Activated gamma-delta T cell treated with Interleukin-2 at 50 U/mL for 16 hours (primary cell): ENCODE data around the gene ZNF136.

Experiments used
- DNase-seq: peaks from one replicate; pipeline ENCODE4 v3.0.0-alpha.2; 2020

The ZNF136 gene

GRCh38 chr19:12162882-12163806 lies at the start of gene ZNF136:
TSS of gene ZNF136 (plus strand) at chr19:12163096. CDS start at chr19:12163204, 108 bp downstream.
- DNase-seq = peak; percentile 90

- no peak for DNase-seq
Observed at GRCh38 chr19:12113121-12113520, 49.8 kb upstream of the ZNF136 start.

- DNase-seq = no peak
Observed at GRCh38 chr19:12117201-12117970, 45.5 kb upstream of the ZNF136 start.

GRCh38 chr19:12126707-12127106 lies 36.2 kb upstream of the ZNF136 start:
- DNase-seq = no peak

GRCh38 chr19:12133069-12133468 lies 29.8 kb upstream of the ZNF136 start:
- no peak for DNase-seq

GRCh38 chr19:12137221-12137940 lies 25.5 kb upstream of the ZNF136 start:
- DNase-seq = peak; percentile 5

- no peak for DNase-seq
Observed at GRCh38 chr19:12139269-12139668, 23.6 kb upstream of the ZNF136 start.

- DNase-seq = peak; percentile 89
Observed at GRCh38 chr19:12139885-12140544, 22.9 kb upstream of the ZNF136 start, which contains the start of gene ZNF20. TSS of gene ZNF20 (minus strand) at chr19:12140350. CDS start at chr19:12140182, 168 bp downstream.

- peak; percentile 85 for DNase-seq
Observed at GRCh38 chr19:12140545-12141404, 22.1 kb upstream of the ZNF136 start.

- no peak for DNase-seq
Observed at GRCh38 chr19:12141405-12141736, 21.5 kb upstream of the ZNF136 start.

- no peak for DNase-seq
Observed at GRCh38 chr19:12145348-12145747, 17.5 kb upstream of the ZNF136 start.

GRCh38 chr19:12155324-12155860 lies 7.5 kb upstream of the ZNF136 start:
- DNase-seq = no peak

GRCh38 chr19:12156223-12157058 lies 6.5 kb upstream of the ZNF136 start, which contains the start of gene ZNF625:
TSS of gene ZNF625 (minus strand) at chr19:12156734. CDS start at chr19:12156558, 176 bp downstream.
- DNase-seq = peak; percentile 22

- DNase-seq = no peak
Observed at GRCh38 chr19:12159773-12160414, 3.0 kb upstream of the ZNF136 start.

- DNase-seq = no peak
Observed at GRCh38 chr19:12162513-12162881, 399 bp upstream of the ZNF136 start.

- no peak for DNase-seq
Observed at GRCh38 chr19:12163826-12164225, 930 bp downstream of the ZNF136 start.

- no peak for DNase-seq
Observed at GRCh38 chr19:12166626-12167025, 3.7 kb downstream of the ZNF136 start.

GRCh38 chr19:12180377-12180776 lies 17.5 kb downstream of the ZNF136 start:
- DNase-seq = no peak

GRCh38 chr19:12187625-12188024 lies 24.7 kb downstream of the ZNF136 start:
- DNase-seq = no peak
